Stimulated activated CD8-positive, alpha-beta memory T cell treated with anti-CD3 and anti-CD28 coated beads, Interleukin-7, amount 100 ng/mL, for 4 hours (primary cell): ENCODE results near the gene HDLBP.

Experiments
- DNase-seq, 2 donors: peaks; one replicate each; pipeline ENCODE4 v3.0.0-alpha.2; 2020; ENCODE audit warnings: low read depth in 2 of 2

HDLBP gene

GRCh38 chr2:241255542-241256167 is 59.8 kb downstream of the HDLBP start:
- DNase-seq: no peak

DNA sequence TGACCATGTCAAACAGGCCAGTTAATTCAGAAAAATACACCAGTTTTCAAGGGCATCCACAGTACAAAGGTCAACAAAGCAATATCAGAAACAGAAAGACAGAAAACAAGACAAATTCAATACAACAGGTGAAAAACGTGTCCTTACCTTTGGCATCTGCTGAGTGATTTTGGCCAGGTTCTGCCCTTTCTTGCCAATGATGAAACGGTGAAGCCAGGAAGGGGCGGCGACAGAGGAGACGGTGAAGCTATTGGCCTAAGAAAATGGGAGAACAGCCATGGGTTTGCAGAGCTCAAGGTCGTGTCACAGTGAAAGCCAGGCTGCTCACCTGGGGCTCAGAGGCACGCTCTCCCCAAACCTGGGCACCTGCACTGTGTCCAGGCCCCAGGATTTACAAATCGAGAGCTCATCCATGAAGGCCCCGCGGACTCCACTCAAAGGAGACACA is 60.5 kb downstream of the HDLBP start:
- DNase-seq: no peak

- DNase-seq: no peak
Measured at GRCh38 chr2:241252778-241253475, 62.5 kb downstream of the HDLBP start.

- DNase-seq: no peak
Measured at GRCh38 chr2:241249654-241250053, 65.8 kb downstream of the HDLBP start.

DNA sequence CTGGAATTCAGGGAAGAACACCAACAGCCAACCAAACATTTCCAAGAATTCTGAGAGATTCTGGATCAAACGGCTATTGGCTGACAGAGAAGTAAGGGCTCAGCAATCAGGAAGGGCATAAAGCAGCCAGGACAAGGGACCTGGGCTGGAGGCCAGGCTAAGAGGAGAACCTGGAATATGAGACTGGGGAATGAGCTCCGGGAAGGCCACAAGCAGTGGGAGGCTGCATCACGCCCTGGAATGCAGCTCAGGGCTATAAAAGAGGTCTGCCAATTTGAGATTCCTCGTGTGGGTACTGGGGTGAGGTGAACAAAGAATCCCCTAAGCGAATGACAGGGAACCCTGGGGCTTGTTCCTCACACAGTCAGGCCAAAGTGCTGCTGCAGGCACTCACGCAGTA is 66.6 kb downstream of the HDLBP start:
- DNase-seq: no peak

DNA sequence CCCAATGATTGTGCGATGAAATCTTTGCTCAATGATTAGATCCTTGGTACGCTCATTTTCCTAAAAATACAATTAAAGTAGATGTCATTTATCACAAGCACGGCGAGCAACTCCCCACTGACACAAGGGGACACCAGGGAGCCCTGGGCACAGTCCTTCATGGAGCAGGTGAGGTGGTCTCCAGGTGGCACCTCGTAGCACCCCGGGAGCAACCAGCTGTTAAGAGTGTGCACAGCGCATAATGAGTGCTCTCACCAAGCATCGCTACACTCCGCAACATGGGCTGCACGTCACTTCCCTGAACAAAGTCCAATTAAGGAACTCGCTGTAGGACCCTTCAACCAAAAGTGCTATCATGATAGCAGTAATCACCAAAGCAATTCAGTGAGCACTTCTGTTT is 67.2 kb downstream of the HDLBP start:
- no peak for DNase-seq

- DNase-seq: no peak
Measured at GRCh38 chr2:241244368-241244767, 71.1 kb downstream of the HDLBP start.

DNA sequence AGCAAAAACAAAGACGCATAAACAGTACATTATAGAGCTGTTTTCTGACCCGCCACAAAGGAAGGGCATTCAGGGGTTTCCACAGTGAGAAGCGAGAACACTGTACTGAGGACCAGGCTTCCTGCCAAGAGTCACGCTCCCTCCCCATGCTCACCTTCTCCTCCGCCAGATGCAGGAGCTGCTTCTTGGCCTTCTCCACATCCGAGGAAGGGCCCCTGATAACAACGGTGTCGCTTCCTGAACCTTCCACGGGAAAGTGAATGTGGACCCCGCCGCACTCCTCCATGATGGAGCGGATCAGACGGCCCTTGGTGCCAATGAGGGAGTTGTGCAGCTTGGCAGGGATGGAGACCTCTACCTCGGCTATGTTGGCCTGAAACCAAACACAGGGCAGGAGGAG is 73.2 kb downstream of the HDLBP start:
- DNase-seq: no peak

DNA sequence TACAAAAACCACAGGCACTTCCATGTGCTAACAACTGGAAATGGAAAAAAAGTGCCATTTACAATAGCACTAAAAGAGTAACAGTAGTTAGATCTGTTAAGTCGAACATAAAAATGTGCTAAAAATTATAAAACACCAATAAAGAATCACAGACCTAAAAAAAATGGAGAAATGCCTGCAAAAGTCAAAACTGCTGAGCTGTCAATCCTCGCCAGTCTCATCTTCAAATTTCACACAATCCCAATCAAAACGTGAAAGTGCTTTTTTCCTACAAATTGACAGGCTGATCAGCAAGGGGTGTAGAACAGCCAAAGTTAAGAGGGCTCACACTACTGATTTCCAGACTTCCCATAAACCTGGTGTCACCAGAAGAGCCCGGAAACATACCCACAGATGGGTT is 73.8 kb downstream of the HDLBP start:
- no peak for DNase-seq

DNA sequence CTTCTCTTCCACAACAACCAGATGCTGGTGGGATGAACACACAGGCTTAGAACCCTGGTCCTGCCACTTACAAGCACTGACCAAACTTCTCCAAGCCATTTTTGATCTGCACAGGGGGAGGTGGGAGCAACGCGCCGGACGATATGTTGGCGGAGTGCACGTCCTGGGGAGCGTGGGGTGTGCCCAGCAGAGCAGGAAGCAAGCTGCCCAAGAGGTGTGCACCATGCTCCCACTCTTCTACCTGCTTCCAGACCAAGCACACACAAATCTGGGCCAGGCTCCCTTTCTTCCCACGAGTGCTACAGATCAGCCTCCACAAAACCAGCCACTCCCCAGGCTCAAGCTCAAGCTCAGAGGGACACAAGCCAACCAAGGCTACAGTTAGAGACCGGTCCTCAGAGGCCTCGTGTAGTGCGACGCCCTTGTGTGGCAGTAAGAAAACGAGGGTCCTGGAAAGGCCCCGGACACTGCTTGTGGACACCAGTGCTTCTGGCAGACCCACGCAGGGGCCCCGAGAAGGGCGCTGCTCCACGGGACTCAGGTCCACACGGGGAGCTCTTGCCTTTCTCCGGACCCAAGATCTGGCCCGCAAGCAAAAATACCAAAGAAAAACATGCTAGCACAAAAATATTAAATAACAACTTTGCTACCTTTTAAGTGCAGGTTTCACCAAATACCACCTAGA is 75.0 kb downstream of the HDLBP start:
- DNase-seq: no peak

DNA sequence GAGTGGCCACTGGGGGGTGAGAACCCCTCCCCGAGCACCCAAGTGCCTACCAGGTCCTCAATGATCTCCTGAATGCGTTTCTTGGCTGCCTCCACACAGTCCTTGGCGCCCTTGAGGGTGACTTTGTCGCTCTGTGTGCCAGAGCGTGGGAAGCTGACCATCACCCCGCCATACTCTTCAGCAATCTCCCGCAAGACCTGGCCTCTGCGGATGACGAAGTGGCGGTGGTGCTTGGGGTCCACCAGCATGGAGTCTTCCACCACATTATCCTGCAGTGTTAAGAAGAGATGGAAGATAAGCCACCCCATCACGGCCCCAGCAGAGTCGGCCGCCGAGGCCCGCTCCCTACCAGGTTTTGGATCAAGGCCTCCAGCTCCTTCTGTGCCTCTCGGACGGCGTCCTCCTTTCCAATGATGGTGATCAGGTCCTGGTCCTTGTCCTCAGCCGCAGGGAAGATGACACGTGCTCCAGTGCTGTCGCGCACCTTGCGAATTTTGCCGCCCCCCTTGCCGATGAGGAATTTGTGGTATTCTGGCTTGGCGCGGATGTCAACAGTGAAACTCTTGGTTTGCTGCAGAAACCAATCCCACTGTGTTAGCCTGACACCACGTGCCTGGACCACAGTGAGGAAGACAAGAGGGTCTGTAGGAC is 75.8 kb downstream of the HDLBP start:
- DNase-seq: no peak

DNA sequence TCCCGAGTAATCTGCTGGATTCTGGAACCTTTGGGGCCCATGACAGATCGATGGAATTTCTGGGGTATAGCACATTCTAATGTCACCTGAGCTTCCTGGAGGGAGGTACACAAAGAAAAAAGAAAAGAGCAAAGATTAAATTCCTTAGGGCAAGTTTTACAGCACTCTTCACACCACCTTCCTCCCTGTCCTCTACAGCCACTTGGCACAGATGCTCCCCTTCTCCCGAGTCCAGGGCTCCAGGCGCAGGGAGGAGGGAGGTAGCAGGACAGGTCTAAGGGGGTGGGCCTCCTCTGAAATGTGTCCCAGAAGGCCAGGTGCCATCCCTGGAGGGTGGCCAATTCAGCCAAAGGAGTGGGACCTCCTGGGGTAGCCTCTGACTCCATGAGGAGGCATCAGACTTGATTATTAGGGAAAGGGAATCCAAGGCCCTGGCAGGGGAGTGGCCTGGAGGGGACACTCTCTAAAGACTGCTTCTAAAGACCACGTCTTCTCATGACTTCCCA is 76.7 kb downstream of the HDLBP start:
- DNase-seq: no peak

- DNase-seq: no peak
Measured at GRCh38 chr2:241237949-241238371, 77.5 kb downstream of the HDLBP start.

DNA sequence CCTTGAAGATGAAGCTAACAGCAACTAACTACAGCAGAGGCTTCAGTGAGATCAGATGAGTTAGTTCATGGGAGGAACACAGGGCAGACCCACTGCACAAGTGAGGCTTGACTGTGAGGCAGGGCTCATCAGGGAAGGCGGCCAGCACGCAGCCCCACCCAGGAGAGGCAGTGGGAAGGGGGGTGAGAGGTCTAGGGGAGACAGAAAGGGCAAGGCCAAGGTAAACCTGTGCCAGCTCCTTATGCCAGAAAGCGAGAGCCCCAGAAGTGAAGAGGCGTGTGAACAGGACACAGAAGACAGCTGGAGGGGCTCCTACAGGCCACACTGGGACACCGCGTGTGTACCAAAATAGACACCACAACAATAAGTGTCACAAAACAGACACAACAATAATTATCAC is 78.4 kb downstream of the HDLBP start:
- no peak for DNase-seq

- no peak for DNase-seq
Measured at GRCh38 chr2:241235859-241236593, 79.4 kb downstream of the HDLBP start.

GRCh38 chr2:241234962-241235740 is 80.3 kb downstream of the HDLBP start:
- no peak for DNase-seq

- no peak for DNase-seq
Measured at GRCh38 chr2:241234066-241234790, 81.2 kb downstream of the HDLBP start.

- DNase-seq: no peak
Measured at GRCh38 chr2:241232736-241233575, 82.5 kb downstream of the HDLBP start.

DNA sequence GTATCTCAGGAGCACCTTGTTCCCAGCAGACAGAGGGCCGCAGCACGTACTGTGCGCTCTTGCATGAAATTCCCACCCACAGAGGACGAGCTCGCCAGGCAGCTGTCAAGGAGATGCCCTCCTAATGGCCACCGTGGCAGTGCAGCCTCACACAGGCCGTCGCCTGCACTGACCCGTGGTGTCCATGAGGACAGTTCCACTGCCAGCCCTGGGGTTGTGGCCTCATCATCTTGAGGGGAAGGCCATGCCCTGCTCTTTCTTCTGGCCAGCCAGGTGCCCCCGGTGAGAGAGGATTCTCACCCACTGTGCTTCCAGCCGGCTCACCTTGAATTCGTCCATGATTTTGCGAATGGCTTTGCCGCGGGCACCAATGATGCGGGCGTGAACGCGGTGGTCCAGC is 85.0 kb downstream of the HDLBP start:
- DNase-seq: no peak
